B cell (primary cell): ENCODE measurements around the gene ASTL. TPM values are rescaled to one million over a fixed set of nuclear protein-coding genes. Genes with fewer than 3 reads are reported as not detected.

Source experiments
- ATAC-seq: fragments of 200-7000 bp; cut with Tn5 transposase; one replicate; pipeline ENCODE4 v1.10.0; 2021; ENCODE audit warnings: low read depth, mild to moderate bottlenecking, moderate number of reproducible peaks, moderate library complexity
- CTCF ChIA-PET: fragments of 350-600 bp; sonication (Branson Sonifier 250); formaldehyde crosslinking; loops from one replicate; lab custom pipeline; 2021; ENCODE audit warnings: antibody characterized with exemption, inconsistent platforms; lab: Charles Lee
- POLR2A ChIA-PET: fragments of 350-600 bp; sonication (Branson Sonifier 250); formaldehyde crosslinking; loops from one replicate; lab custom pipeline; 2021; ENCODE audit warnings: antibody characterized with exemption; lab: Charles Lee
- DNase-seq: peaks from one replicate; pipeline ENCODE4 v3.0.0; 2013
- H2AFZ ChIP-seq: 2 replicates; pipeline ENCODE4 v1.6.1; 2012; ENCODE audit warnings: mild to moderate bottlenecking, low read depth, low read length; ENCODE audit not compliant: insufficient read depth, poor library complexity, severe bottlenecking
- H3K27ac ChIP-seq, 2 donors: 1 replicate in 1 of 2; 2 replicates in 1 of 2; pipeline ENCODE4 v1.5.1; 2012 to 2013; ENCODE audit warnings: low read length in 2 of 2, mild to moderate bottlenecking in 2 of 2, moderate library complexity in 1 of 2
- H3K27me3 ChIP-seq, 4 experiments: fragments of 200-600 bp in 1 of 4; sonication (generic) in 1 of 4; replicated peaks in 1 of 4; 1 replicate in 2 of 4; 2 replicates in 2 of 4; pipeline versions ENCODE4 v1.6.1 to v1.7.0; 2013 to 2016; ENCODE audit warnings: low read length in 3 of 4, mild to moderate bottlenecking in 2 of 4, mixed read lengths in 1 of 4, moderate library complexity in 1 of 4; ENCODE audit not compliant: insufficient read depth in 4 of 4, control insufficient read depth in 3 of 4; ENCODE audit errors: control extremely low read depth in 1 of 4
- H3K36me3 ChIP-seq, 2 experiments: replicated peaks in 1 of 2; 1 replicate in 1 of 2; 2 replicates in 1 of 2; pipeline versions ENCODE4 v1.6.1 to v1.7.1; 2013; ENCODE audit warnings: low read length in 1 of 2; ENCODE audit not compliant: insufficient read depth in 2 of 2, control insufficient read depth in 1 of 2; ENCODE audit errors: control extremely low read depth in 1 of 2, extremely low read depth in 1 of 2
- H3K4me1 ChIP-seq, 2 donors: fragments of 200-600 bp in 1 of 2; sonication (generic) in 1 of 2; 1 replicate in 1 of 2; 2 replicates in 1 of 2; pipeline versions ENCODE4 v1.5.1 to v1.6.1; 2013 to 2017; ENCODE audit warnings: low read length in 2 of 2; ENCODE audit not compliant: control insufficient read depth in 2 of 2, insufficient read depth in 2 of 2
- H3K4me2 ChIP-seq: replicated peaks from 2 replicates; pipeline ENCODE3; 2012; ENCODE audit warnings: mild to moderate bottlenecking, low read depth, low read length; ENCODE audit not compliant: poor library complexity, severe bottlenecking
- H3K4me3 ChIP-seq, 5 experiments: fragments of 200-600 bp in 1 of 5; sonication (generic) in 1 of 5; 1 replicate in 3 of 5; 2 replicates in 2 of 5; pipeline versions ENCODE4 v1.5.1 to v1.7.0; 2011 to 2016; ENCODE audit warnings: low read length in 4 of 5, mild to moderate bottlenecking in 4 of 5, low read depth in 2 of 5, control low read depth in 1 of 5, moderate library complexity in 1 of 5; ENCODE audit not compliant: insufficient read depth in 1 of 5; ENCODE audit errors: control extremely low read depth in 1 of 5, extremely low read depth in 1 of 5
- H3K79me2 ChIP-seq: fragments of 200-600 bp; sonication (generic); one replicate; pipeline ENCODE4 v1.6.0; 2016; ENCODE audit warnings: low read length; ENCODE audit not compliant: control insufficient read depth, insufficient read depth
- H3K9ac ChIP-seq: fragments of 200-600 bp; sonication (generic); 2 replicates; pipeline ENCODE4 v1.6.1; 2017; ENCODE audit warnings: mild to moderate bottlenecking, low read length, moderate library complexity
- H3K9me3 ChIP-seq, 3 donors: one replicate each; pipeline versions ENCODE4 v1.6.1 to v1.7.1; 2013; ENCODE audit warnings: low read length in 2 of 3; ENCODE audit not compliant: control insufficient read depth in 2 of 3, insufficient read depth in 1 of 3; ENCODE audit errors: control extremely low read depth in 1 of 3
- H4K20me1 ChIP-seq: 2 replicates; pipeline ENCODE4 v1.6.0; 2012; ENCODE audit warnings: mild to moderate bottlenecking, low read length; ENCODE audit not compliant: insufficient read depth, control insufficient read depth, poor library complexity, severe bottlenecking
- H3K27ac Mint-ChIP-seq: one replicate; pipeline ENCODE4 v1.8.0; 2021; ENCODE audit warnings: mixed read lengths
- H3K27me3 Mint-ChIP-seq: one replicate; pipeline ENCODE4 v1.8.0; 2021; ENCODE audit warnings: mixed read lengths
- H3K4me1 Mint-ChIP-seq: one replicate; pipeline ENCODE4 v1.8.0; 2021; ENCODE audit warnings: mixed read lengths
- H3K4me3 Mint-ChIP-seq: one replicate; pipeline ENCODE4 v1.8.0; 2021; ENCODE audit warnings: mixed read lengths
- H3K9me3 Mint-ChIP-seq: one replicate; pipeline ENCODE4 v1.8.0; 2022; ENCODE audit warnings: mixed read lengths; ENCODE audit not compliant: insufficient read depth
- EZH2 ChIP-seq: IDR thresholded peaks from 2 replicates; pipeline ENCODE4 v1.6.1; 2012; ENCODE audit warnings: borderline replicate concordance, low read depth, mild to moderate bottlenecking, moderate library complexity, low read length; ENCODE audit not compliant: insufficient read depth, poor library complexity, severe bottlenecking
- WGBS: methylation state at CpG from one replicate; pipeline ENCODE4 v1.1.5; 2013; ENCODE audit warnings: missing lambda C conversion rate; ENCODE audit not compliant: insufficient coverage; 5-methylcytosine and 5-hydroxymethylcytosine counted together
- intact Hi-C: fragments of 100-400 bp; cut with micrococcal nuclease; formaldehyde crosslinking; loops from one replicate; pipeline ENCODE4 v1.10.0; 2022
- polyA plus RNA-seq: library from polyadenylated mRNA; depleted of rRNA; stranded (reverse); fragments of >200 nt; gene quantifications from 2 replicates; pipeline ENCODE4 v1.2.3, GENCODE V29; 2012
- total RNA-seq, 2 donors: library from RNA; stranded (reverse); fragments of 120-200 nt in 1 of 2; gene quantifications; 1 replicate in 1 of 2; 2 replicates in 1 of 2; pipeline versions ENCODE4 v1.2.3 to v1.2.4, GENCODE V29; 2013 to 2022
- TF ChIP-seq, protein P1 (sequence below): fragments of 200-600 bp; IDR thresholded peaks from one replicate; pipeline ENCODE4 v1.8.0; 2022; ENCODE audit warnings: antibody characterized with exemption, mild to moderate bottlenecking

ASTL gene
- total and polyA plus RNA-seq, 2 donors (not counting 1 experiment from before 2014, with no cell fraction given): 0.15 to 0.59 TPM

DNA sequence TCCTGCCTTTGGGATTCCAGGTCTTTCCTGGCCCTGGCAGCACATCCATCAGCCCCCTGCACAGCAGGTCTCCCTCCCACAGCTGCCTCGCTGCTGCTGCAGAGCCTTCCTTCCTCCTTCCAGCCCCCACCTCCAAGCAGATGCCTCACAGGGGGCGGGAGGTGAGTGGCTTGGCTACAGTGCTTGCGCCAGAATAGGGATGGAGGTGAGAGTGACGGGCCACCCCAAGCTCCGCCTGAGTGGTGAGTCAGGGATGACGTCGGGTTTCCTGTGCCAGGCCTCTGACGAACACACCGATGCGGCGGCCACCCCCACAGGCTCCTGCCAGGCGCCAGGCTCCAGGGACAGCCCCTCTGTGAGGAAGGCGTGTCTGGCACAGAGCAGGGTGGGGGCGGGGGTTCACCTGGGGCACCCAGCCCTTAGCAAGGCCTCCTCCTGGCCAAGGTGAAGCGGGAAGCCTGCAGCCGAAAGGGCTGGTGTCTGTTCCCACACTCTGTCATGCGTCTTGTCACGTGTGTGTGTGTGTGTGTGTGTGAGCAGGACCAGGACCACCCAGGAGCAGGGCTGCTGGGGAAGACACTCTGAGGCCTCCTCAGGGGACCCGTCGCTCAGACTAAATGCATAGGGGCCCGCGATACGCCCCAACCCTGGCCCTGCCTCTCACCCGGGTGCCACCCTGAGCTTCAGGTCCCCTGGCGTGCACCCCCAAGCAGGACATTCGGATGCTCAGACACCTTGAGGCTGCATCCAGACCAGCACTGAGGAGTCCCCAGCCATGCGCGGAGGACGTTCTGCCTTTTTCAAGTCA is 10.3 kb upstream of the ASTL start:
- CTCF ChIA-PET: interaction anchor here (1.4 to 23.6 kb wide), 4 partner anchors 8 to 22 kb away, joined by 3 to 1065 read pairs (median 20); partner anchors contain the start of gene ASTL
- Histone ChIP-seq H4K20me1 (peaks cover 13% of the 10 kb centered on the region), H3K27me3 (no peaks in the 10 kb centered on the region), H3K36me3 (no peaks in the 10 kb centered on the region), H3K9me3 (no peaks in the 10 kb centered on the region), H3K27ac (peak overlapping the region; percentile 95 to 97), H3K4me2 (peak overlapping the region; percentile 91), H3K4me1 (peaks cover 46 to 63% of the 10 kb centered on the region in 2 donors), H2AFZ (peak overlapping the region; percentile 63), H3K9ac (peak overlapping the region; percentile 51), H3K79me2 (peaks cover 2% of the 10 kb centered on the region), H3K4me3 (peak overlapping the region in 4 of 5 experiments; percentile 23 to 60 (median 34))
- peak overlapping the region; percentile 87 for H3K4me3 Mint-ChIP-seq
- POLR2A ChIA-PET: interaction anchor here (0.8 to 7.9 kb wide), 4 partner anchors 10 to 15 kb away, joined by 3 to 47 read pairs (median 4); no protein-coding TSS in a partner anchor
- intact Hi-C loops: loop anchor here (1.0 kb wide), 2 partner anchors 9 to 173 kb away; no protein-coding TSS in a partner anchor
- H3K27ac Mint-ChIP-seq: peak overlapping the region; percentile 98
- H3K4me1 Mint-ChIP-seq: peaks cover 70% of the 10 kb centered on the region
- ATAC-seq (peak; percentile 61), DNase-seq (peak; percentile 98)
- TF ChIP-seq EZH2: no peak
- TF ChIP-seq, protein P1, sequence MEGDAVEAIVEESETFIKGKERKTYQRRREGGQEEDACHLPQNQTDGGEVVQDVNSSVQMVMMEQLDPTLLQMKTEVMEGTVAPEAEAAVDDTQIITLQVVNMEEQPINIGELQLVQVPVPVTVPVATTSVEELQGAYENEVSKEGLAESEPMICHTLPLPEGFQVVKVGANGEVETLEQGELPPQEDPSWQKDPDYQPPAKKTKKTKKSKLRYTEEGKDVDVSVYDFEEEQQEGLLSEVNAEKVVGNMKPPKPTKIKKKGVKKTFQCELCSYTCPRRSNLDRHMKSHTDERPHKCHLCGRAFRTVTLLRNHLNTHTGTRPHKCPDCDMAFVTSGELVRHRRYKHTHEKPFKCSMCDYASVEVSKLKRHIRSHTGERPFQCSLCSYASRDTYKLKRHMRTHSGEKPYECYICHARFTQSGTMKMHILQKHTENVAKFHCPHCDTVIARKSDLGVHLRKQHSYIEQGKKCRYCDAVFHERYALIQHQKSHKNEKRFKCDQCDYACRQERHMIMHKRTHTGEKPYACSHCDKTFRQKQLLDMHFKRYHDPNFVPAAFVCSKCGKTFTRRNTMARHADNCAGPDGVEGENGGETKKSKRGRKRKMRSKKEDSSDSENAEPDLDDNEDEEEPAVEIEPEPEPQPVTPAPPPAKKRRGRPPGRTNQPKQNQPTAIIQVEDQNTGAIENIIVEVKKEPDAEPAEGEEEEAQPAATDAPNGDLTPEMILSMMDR: peak; percentile 19
- H3K9me3 Mint-ChIP-seq: no peaks in the 10 kb centered on the region
- no peaks in the 10 kb centered on the region for H3K27me3 Mint-ChIP-seq
- 26% methylated on average over 28 of the region's 29 CpGs for WGBS
